Activated T-cell treated with anti-CD3 and anti-CD28 coated beads for 48 hours (primary cell): ENCODE measurements around the gene ATL2.
"Not testable (repeated sequence)": the region's sequence is repeated elsewhere in the genome, so short reads cannot be mapped to it uniquely, and the experiment has no call there.

ENCODE experiments used
- DNase-seq: peaks from one replicate; pipeline ENCODE4 v3.0.0-alpha.2; 2020; ENCODE audit warnings: low read depth

ATL2 gene

GRCh38 chr2:38327580-38327979 lies 49.5 kb downstream of the ATL2 start:
- DNase-seq: no peak

- DNase-seq: no peak
Observed at GRCh38 chr2:38323623-38324022, 53.5 kb downstream of the ATL2 start.

- DNase-seq: no peak
Observed at GRCh38 chr2:38322224-38322914, 54.7 kb downstream of the ATL2 start.

GRCh38 chr2:38319240-38319639 lies 57.8 kb downstream of the ATL2 start:
- DNase-seq: not testable (repeated sequence)

GRCh38 chr2:38317725-38318124 lies 59.3 kb downstream of the ATL2 start:
- DNase-seq: no peak

- DNase-seq: no peak
Observed at GRCh38 chr2:38315707-38316333, 61.3 kb downstream of the ATL2 start.

GRCh38 chr2:38308821-38309220 lies 68.3 kb downstream of the ATL2 start:
- DNase-seq: no peak

GRCh38 chr2:38301969-38302702 lies 74.9 kb downstream of the ATL2 start:
- DNase-seq: no peak

GRCh38 chr2:38301340-38301968 lies 75.6 kb downstream of the ATL2 start:
- DNase-seq: no peak

- DNase-seq: no peak
Observed at GRCh38 chr2:38298539-38298938, 78.5 kb downstream of the ATL2 start.

- no peak for DNase-seq
Observed at GRCh38 chr2:38296197-38296780, 80.8 kb downstream of the ATL2 start.

GRCh38 chr2:38294597-38294996 lies 82.5 kb downstream of the ATL2 start:
- no peak for DNase-seq

GRCh38 chr2:38293152-38293865 lies 83.8 kb downstream of the ATL2 start:
- DNase-seq: no peak

- DNase-seq: no peak
Observed at GRCh38 chr2:38290332-38290731, 86.7 kb downstream of the ATL2 start.

GRCh38 chr2:38284971-38285370 lies 92.1 kb downstream of the ATL2 start:
- no peak for DNase-seq

GRCh38 chr2:38281095-38281742 lies 95.9 kb downstream of the ATL2 start:
- DNase-seq: no peak

- no peak for DNase-seq
Observed at GRCh38 chr2:38279201-38279600, 97.9 kb downstream of the ATL2 start.

GRCh38 chr2:38278117-38278438 lies 99.0 kb downstream of the ATL2 start:
- not testable (repeated sequence) for DNase-seq

GRCh38 chr2:38277245-38278116 lies 99.6 kb downstream of the ATL2 start:
- no peak for DNase-seq
